Panc1 (cell line): ENCODE measurements around the gene AIRE. TPM values are rescaled to one million over a fixed set of nuclear protein-coding genes. Genes with fewer than 3 reads are reported as not detected.

Experiments
- ATAC-seq: fragments of 200-7000 bp; cut with Tn5 transposase; 2 replicates; pipeline ENCODE4 v1.9.1; 2020; ENCODE audit warnings: mild to moderate bottlenecking, moderate library complexity
- BruUV-seq: library from RNA; stranded (reverse); fragments of 400-500 nt; replicated peaks from 2 replicates; lab custom pipeline; 2021; lab: Mats Ljungman, UMichigan
- CTCF ChIA-PET: fragments of 300-600 bp; sonication (Branson Sonifier 250); formaldehyde crosslinking; loops from one replicate; lab custom pipeline; 2022; ENCODE audit warnings: antibody characterized with exemption; lab: Charles Lee
- POLR2A ChIA-PET: fragments of 300-600 bp; sonication (Branson Sonifier 250); formaldehyde crosslinking; loops from one replicate; lab custom pipeline; 2022; ENCODE audit warnings: antibody characterized with exemption; lab: Charles Lee
- DNase-seq: peaks from one replicate; pipeline ENCODE4 v3.0.0-alpha.2; 2010; ENCODE audit warnings: low read depth, low spot score
- H3K27ac ChIP-seq: 2 replicates; pipeline ENCODE4 v1.5.1; 2011; ENCODE audit warnings: mild to moderate bottlenecking, low read length, inconsistent platforms
- H3K27me3 ChIP-seq: fragments of 200-500 bp; sonication (Bioruptor generic); 2 replicates; pipeline ENCODE4 v1.6.0; 2014; ENCODE audit warnings: low read length, inconsistent platforms; ENCODE audit not compliant: control insufficient read depth, insufficient read depth
- H3K36me3 ChIP-seq: fragments of 200-500 bp; sonication (Bioruptor generic); 2 replicates; pipeline ENCODE4 v1.5.1; 2014; ENCODE audit warnings: inconsistent platforms, mild to moderate bottlenecking, low read length, moderate library complexity; ENCODE audit not compliant: control insufficient read depth, insufficient read depth
- H3K4me1 ChIP-seq: 2 replicates; pipeline ENCODE4 v1.5.1; 2011; ENCODE audit warnings: inconsistent platforms, mild to moderate bottlenecking, low read length, moderate library complexity; ENCODE audit not compliant: control insufficient read depth, insufficient read depth
- H3K4me3 ChIP-seq, 2 experiments: 2 replicates each; pipeline ENCODE4 v1.5.1; 2011 to 2012; ENCODE audit warnings: low read depth in 2 of 2, low read length in 2 of 2, mild to moderate bottlenecking in 2 of 2, inconsistent platforms in 1 of 2, moderate library complexity in 1 of 2
- H3K9me3 ChIP-seq: fragments of 200-500 bp; sonication (Bioruptor generic); 2 replicates; pipeline ENCODE4 v1.5.1; 2014; ENCODE audit warnings: low read depth, mild to moderate bottlenecking, inconsistent platforms, low read length, moderate library complexity; ENCODE audit not compliant: control insufficient read depth, insufficient read depth
- POLR2AphosphoS5 ChIP-seq: IDR thresholded peaks from 2 replicates; pipeline ENCODE4 v1.6.1; 2012; ENCODE audit warnings: mild to moderate bottlenecking, low read depth, low read length, moderate library complexity
- SIN3A ChIP-seq: IDR thresholded peaks from 2 replicates; pipeline ENCODE4 v1.6.1; 2012; ENCODE audit warnings: low read depth, mild to moderate bottlenecking, low read length, moderate library complexity, borderline replicate concordance; ENCODE audit not compliant: insufficient read depth
- TCF7L2 ChIP-seq: IDR thresholded peaks from 2 replicates; pipeline ENCODE4 v1.6.1; 2011; ENCODE audit warnings: mild to moderate bottlenecking, low read depth, low read length, inconsistent platforms
- in situ Hi-C: cut with HindIII; loops from 2 replicates; pipeline ENCODE4 v1.10.0; 2016; ENCODE audit warnings: low sequenced_read_pairs, low pct_unique_long_range_greater_than_20kb
- intact Hi-C: fragments of 100-400 bp; cut with micrococcal nuclease; formaldehyde crosslinking; loops from one replicate; pipeline ENCODE4 v1.10.0; 2022; ENCODE audit not compliant: unreplicated experiment
- total RNA-seq: library from RNA; stranded (reverse); gene quantifications from one replicate; pipeline ENCODE4 v1.2.1, GENCODE V29; 2021; ENCODE audit not compliant: unreplicated experiment
- TF ChIP-seq, protein P1 (sequence below), 2 experiments: IDR thresholded peaks; 2 replicates each; pipeline ENCODE4 v1.6.1; 2011 to 2012; ENCODE audit warnings: low read depth in 2 of 2, control low read depth in 1 of 2, low read length in 1 of 2, mild to moderate bottlenecking in 1 of 2, moderate library complexity in 1 of 2; ENCODE audit not compliant: insufficient read depth in 1 of 2
- TF ChIP-seq, protein P2 (sequence below): fragments of 450-650 bp; IDR thresholded peaks from 2 replicates; pipeline ENCODE4 v1.5.1; 2017; ENCODE audit warnings: mild to moderate bottlenecking

Gene AIRE
- total RNA-seq, 1 experiment from 2014 or later = not detected

DNA sequence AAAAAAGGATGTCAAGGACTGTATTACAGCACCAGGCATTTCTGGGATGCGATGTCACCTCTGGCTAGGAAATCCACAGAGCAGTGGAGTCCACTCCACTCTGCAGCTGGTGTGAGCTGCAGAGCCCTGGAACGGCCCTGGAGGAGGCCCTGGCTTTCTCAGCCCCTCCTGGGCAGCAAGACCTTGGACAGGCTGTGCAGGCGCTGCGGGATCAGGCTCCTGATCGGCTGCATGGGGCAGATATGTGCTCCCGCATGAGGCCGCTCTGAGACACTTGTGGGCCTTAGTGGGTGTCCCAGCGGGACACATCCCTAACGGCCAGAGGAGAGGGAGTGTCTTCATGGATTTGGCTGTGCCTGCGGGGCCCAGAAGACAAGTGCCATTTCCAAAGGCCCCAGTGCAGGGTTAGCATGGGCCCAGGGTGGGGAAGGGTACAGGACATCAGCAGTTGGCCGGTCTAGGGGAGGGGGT lies 30.1 kb upstream of the AIRE start:
- POLR2A ChIA-PET = no interaction called here
- in situ Hi-C loops (no loop called here), intact Hi-C loops (no loop called here)
- DNase-seq (no peak), ATAC-seq (no peak)
- no peak overlapping the region for H3K4me3 ChIP-seq
- H3K27ac ChIP-seq = no peak overlapping the region
- no TSS peak for BruUV-seq
- no peaks in the 10 kb centered on the region for H3K27me3 ChIP-seq
- no peaks in the 10 kb centered on the region for H3K9me3 ChIP-seq
- H3K4me1 ChIP-seq = no peaks in the 10 kb centered on the region
- no peaks in the 10 kb centered on the region for H3K36me3 ChIP-seq
- CTCF ChIA-PET = no interaction called here
- no peak for TF ChIP-seq SIN3A
- TF ChIP-seq TCF7L2 = no peak
- TF ChIP-seq, protein P1, sequence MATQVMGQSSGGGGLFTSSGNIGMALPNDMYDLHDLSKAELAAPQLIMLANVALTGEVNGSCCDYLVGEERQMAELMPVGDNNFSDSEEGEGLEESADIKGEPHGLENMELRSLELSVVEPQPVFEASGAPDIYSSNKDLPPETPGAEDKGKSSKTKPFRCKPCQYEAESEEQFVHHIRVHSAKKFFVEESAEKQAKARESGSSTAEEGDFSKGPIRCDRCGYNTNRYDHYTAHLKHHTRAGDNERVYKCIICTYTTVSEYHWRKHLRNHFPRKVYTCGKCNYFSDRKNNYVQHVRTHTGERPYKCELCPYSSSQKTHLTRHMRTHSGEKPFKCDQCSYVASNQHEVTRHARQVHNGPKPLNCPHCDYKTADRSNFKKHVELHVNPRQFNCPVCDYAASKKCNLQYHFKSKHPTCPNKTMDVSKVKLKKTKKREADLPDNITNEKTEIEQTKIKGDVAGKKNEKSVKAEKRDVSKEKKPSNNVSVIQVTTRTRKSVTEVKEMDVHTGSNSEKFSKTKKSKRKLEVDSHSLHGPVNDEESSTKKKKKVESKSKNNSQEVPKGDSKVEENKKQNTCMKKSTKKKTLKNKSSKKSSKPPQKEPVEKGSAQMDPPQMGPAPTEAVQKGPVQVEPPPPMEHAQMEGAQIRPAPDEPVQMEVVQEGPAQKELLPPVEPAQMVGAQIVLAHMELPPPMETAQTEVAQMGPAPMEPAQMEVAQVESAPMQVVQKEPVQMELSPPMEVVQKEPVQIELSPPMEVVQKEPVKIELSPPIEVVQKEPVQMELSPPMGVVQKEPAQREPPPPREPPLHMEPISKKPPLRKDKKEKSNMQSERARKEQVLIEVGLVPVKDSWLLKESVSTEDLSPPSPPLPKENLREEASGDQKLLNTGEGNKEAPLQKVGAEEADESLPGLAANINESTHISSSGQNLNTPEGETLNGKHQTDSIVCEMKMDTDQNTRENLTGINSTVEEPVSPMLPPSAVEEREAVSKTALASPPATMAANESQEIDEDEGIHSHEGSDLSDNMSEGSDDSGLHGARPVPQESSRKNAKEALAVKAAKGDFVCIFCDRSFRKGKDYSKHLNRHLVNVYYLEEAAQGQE (IDR thresholded peaks at IDR 0.05; ENCODE audit: insufficient read depth in 1 of 2, low read depth in 2 of 2, low read length in 1 of 2) = no peak
- TF ChIP-seq POLR2AphosphoS5 = no peak
- TF ChIP-seq, protein P2, sequence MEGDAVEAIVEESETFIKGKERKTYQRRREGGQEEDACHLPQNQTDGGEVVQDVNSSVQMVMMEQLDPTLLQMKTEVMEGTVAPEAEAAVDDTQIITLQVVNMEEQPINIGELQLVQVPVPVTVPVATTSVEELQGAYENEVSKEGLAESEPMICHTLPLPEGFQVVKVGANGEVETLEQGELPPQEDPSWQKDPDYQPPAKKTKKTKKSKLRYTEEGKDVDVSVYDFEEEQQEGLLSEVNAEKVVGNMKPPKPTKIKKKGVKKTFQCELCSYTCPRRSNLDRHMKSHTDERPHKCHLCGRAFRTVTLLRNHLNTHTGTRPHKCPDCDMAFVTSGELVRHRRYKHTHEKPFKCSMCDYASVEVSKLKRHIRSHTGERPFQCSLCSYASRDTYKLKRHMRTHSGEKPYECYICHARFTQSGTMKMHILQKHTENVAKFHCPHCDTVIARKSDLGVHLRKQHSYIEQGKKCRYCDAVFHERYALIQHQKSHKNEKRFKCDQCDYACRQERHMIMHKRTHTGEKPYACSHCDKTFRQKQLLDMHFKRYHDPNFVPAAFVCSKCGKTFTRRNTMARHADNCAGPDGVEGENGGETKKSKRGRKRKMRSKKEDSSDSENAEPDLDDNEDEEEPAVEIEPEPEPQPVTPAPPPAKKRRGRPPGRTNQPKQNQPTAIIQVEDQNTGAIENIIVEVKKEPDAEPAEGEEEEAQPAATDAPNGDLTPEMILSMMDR = no peak

DNA sequence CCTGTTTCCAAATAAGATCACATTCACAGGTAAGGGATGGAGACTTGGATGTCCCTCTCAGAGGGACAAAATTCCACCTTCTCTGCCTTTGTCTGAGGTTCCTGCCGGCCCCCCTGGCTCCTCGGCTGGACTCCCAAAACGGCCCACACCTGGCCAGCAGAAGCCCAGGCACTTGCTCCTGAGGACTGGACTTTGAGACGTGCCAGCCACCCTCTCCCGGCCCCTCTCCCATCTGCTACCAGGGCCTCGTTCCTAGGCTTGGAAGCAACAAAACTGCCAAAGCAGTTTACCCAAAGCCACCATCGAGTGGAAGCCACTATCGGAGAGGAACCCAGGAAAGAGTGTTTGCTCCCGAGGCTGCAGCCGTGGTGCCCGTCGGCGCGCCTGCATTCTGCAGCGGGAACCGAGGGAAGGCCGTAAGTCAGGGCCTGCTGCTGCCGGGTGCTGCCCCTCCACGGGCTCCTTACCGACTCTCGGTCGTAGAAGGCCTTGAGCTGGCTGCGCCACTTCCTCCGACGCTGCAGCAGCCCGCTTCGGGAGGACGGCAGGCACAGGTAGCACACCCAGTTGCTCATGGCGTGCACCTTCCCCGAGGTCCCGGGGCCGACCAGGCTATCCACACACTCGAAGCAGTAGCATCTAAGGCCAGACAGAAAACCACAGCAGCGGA lies 27.5 kb upstream of the AIRE start:
- no peak for DNase-seq
- ChIA-PET CTCF (no interaction called here), POLR2A (no interaction called here)
- no peaks in the 10 kb centered on the region for H3K27me3 ChIP-seq
- H3K27ac ChIP-seq = no peak overlapping the region
- in situ Hi-C loops (no loop called here), intact Hi-C loops (no loop called here)
- no TSS peak for BruUV-seq
- no peaks in the 10 kb centered on the region for H3K36me3 ChIP-seq
- H3K9me3 ChIP-seq = no peaks in the 10 kb centered on the region
- no peak for ATAC-seq
- TF ChIP-seq, protein P1 (IDR thresholded peaks at IDR 0.05; ENCODE audit: insufficient read depth in 1 of 2, low read depth in 2 of 2, low read length in 1 of 2) = no peak
- TF ChIP-seq, protein P2 = no peak
- TF ChIP-seq SIN3A = no peak
- TF ChIP-seq POLR2AphosphoS5 = no peak
- TF ChIP-seq TCF7L2 = no peak
- no peak overlapping the region for H3K4me3 ChIP-seq
- no peaks in the 10 kb centered on the region for H3K4me1 ChIP-seq
